Prostate gland (tissue), 2 donors: Measurements from ENCODE around the gene RNF14. TPM values are rescaled to one million over a fixed set of nuclear protein-coding genes. Genes with fewer than 3 reads are reported as not detected.

Source experiments
- DNase-seq: peaks from one replicate; pipeline ENCODE4 v3.0.0-alpha.2; 2019; ENCODE audit warnings: low spot score
- H3K27ac ChIP-seq, 2 donors: fragments of 200-600 bp; sonication (generic); 2 replicates each; pipeline ENCODE4 v1.5.1; 2017 to 2019
- H3K27me3 ChIP-seq: fragments of 200-600 bp; sonication (generic); replicated peaks from 2 replicates; pipeline ENCODE4 v1.5.1; 2019; ENCODE audit not compliant: insufficient read depth
- H3K36me3 ChIP-seq, 2 donors: fragments of 200-600 bp; sonication (generic); 1 replicate in 1 of 2; 2 replicates in 1 of 2; pipeline versions ENCODE4 v1.5.1 to v1.8.1; 2017 to 2019
- H3K4me1 ChIP-seq: fragments of 200-600 bp; sonication (generic); replicated peaks from 2 replicates; pipeline ENCODE4 v1.5.1; 2019
- H3K4me3 ChIP-seq, 2 donors: fragments of 200-600 bp; sonication (generic); 2 replicates each; pipeline ENCODE4 v1.5.1; 2017 to 2019
- H3K9me3 ChIP-seq: fragments of 200-600 bp; sonication (generic); 2 replicates; pipeline ENCODE4 v1.5.1; 2017
- CTCF ChIP-seq, 4 experiments: fragments of 200-600 bp in 2 of 4; fragments of 450-650 bp in 2 of 4; sonication (generic) in 2 of 4; IDR thresholded peaks; 1 replicate in 3 of 4; 2 replicates in 1 of 4; pipeline ENCODE4 v1.5.1; 2016 to 2019; ENCODE audit warnings: antibody characterized with exemption in 4 of 4, mild to moderate bottlenecking in 2 of 4, moderate library complexity in 2 of 4
- POLR2A ChIP-seq: fragments of 450-650 bp; IDR thresholded peaks from one replicate; pipeline ENCODE4 v1.6.1; 2016; ENCODE audit warnings: antibody characterized with exemption, mild to moderate bottlenecking
- POLR2AphosphoS5 ChIP-seq: sonication (generic); formaldehyde crosslinking; IDR thresholded peaks from one replicate; pipeline ENCODE4 v1.6.1; 2017; ENCODE audit warnings: antibody characterized with exemption
- WGBS: methylation state at CpG from one replicate; pipeline ENCODE4 v1.1.5; 2018; 5-methylcytosine and 5-hydroxymethylcytosine counted together
- intact Hi-C: fragments of 100-400 bp; cut with DNase I; formaldehyde crosslinking; loops from one replicate; pipeline ENCODE4 v1.14.2; 2022
- total RNA-seq, 2 donors: library from RNA; depleted of rRNA; stranded (reverse); fragments of >200 nt; gene quantifications; one replicate each; pipeline ENCODE4 v1.1.0, GENCODE V29; 2016

Gene RNF14
- total RNA-seq, 2 donors from 2014 or later: 40.8 to 66.9 TPM

- intact Hi-C loops: no loop called here
- H3K4me1 ChIP-seq: no peaks in the 10 kb centered on the region
- no peak overlapping the region for H3K27ac ChIP-seq
- peaks cover 14 to 16% of the 10 kb centered on the region in 2 donors for H3K36me3 ChIP-seq
- TF ChIP-seq CTCF (IDR thresholded peaks at IDR 0.05): no peak
- no peak for TF ChIP-seq POLR2A
- no peak for TF ChIP-seq POLR2AphosphoS5
- no peaks in the 10 kb centered on the region for H3K27me3 ChIP-seq
- WGBS: 91% methylated on average over 5 of the region's 5 CpGs
- no peak for DNase-seq
- H3K4me3 ChIP-seq: no peak overlapping the region
- no peaks in the 10 kb centered on the region for H3K9me3 ChIP-seq
Observed at GRCh38 chr5:141931694-141932093, 37.2 kb upstream of the RNF14 start.

- no peak overlapping the region for H3K27ac ChIP-seq
- DNase-seq: no peak
- WGBS: 94% methylated on average over 7 of the region's 7 CpGs
- intact Hi-C loops: no loop called here
- peaks cover 13 to 15% of the 10 kb centered on the region in 2 donors for H3K36me3 ChIP-seq
- H3K4me3 ChIP-seq: no peak overlapping the region
- no peaks in the 10 kb centered on the region for H3K27me3 ChIP-seq
- no peaks in the 10 kb centered on the region for H3K4me1 ChIP-seq
- TF ChIP-seq CTCF (IDR thresholded peaks at IDR 0.05): no peak
- TF ChIP-seq POLR2AphosphoS5: no peak
- no peak for TF ChIP-seq POLR2A
- no peaks in the 10 kb centered on the region for H3K9me3 ChIP-seq
Observed at GRCh38 chr5:141933151-141933550, 35.8 kb upstream of the RNF14 start.

- Histone ChIP-seq H3K27me3 (no peaks in the 10 kb centered on the region), H3K4me3 (no peak overlapping the region), H3K4me1 (no peaks in the 10 kb centered on the region), H3K9me3 (no peaks in the 10 kb centered on the region), H3K27ac (no peak overlapping the region), H3K36me3 (peaks cover 11 to 15% of the 10 kb centered on the region in 2 donors)
- TF ChIP-seq POLR2AphosphoS5 (no peak), POLR2A (no peak), CTCF (IDR thresholded peaks at IDR 0.05) (no peak)
- WGBS: 71% methylated on average over 11 of the region's 11 CpGs
- intact Hi-C loops: no loop called here
- DNase-seq: no peak
Observed at GRCh38 chr5:141934099-141934844, 34.6 kb upstream of the RNF14 start.

GRCh38 chr5:141935538-141935937 is 33.4 kb upstream of the RNF14 start:
- intact Hi-C loops: no loop called here
- Histone ChIP-seq H3K27ac (no peak overlapping the region), H3K36me3 (peaks cover 5 to 11% of the 10 kb centered on the region in 2 donors), H3K4me1 (no peaks in the 10 kb centered on the region), H3K4me3 (no peak overlapping the region), H3K9me3 (no peaks in the 10 kb centered on the region), H3K27me3 (no peaks in the 10 kb centered on the region)
- DNase-seq: peak; percentile 40
- WGBS: 50% methylated on average over 4 of the region's 4 CpGs
- peak; percentile 17 for TF ChIP-seq POLR2AphosphoS5
- no peak for TF ChIP-seq CTCF (IDR thresholded peaks at IDR 0.05)

- Histone ChIP-seq H3K4me3 (no peak overlapping the region), H3K27ac (peak overlapping the region in 1 of 2 donors; percentile 32)
Observed at GRCh38 chr5:141940695-141941271, 28.1 kb upstream of the RNF14 start.

More at GRCh38 chr5:141940695-141941271, 28.1 kb upstream of the RNF14 start:
- H3K36me3 ChIP-seq: peaks cover 5 to 7% of the 10 kb centered on the region in 2 donors
- intact Hi-C loops: no loop called here
- DNase-seq: no peak
- H3K27me3 ChIP-seq: no peaks in the 10 kb centered on the region
- 37% methylated on average over 6 of the region's 6 CpGs for WGBS
- TF ChIP-seq CTCF (IDR thresholded peaks at IDR 0.05) (no peak), POLR2AphosphoS5 (no peak), POLR2A (no peak)
- no peaks in the 10 kb centered on the region for H3K9me3 ChIP-seq
- H3K4me1 ChIP-seq: no peaks in the 10 kb centered on the region
